GM23338 (cell line): ENCODE results near the gene MGRN1.

Experiments used
- CREB1 ChIP-seq: fragments of 250-450 bp; sonication (Bioruptor Pico); IDR thresholded peaks from 2 replicates; pipeline ENCODE4 v1.5.0; 2020; ENCODE audit warnings: low read depth, mild to moderate bottlenecking, moderate library complexity
- EZH2 ChIP-seq: fragments of 200-600 bp; sonication (generic); IDR thresholded peaks from one replicate; pipeline ENCODE4 v1.8.0; 2017; ENCODE audit warnings: antibody characterized with exemption, mild to moderate bottlenecking, low read depth; ENCODE audit not compliant: unreplicated experiment
- EZH2phosphoT487 ChIP-seq: fragments of 200-600 bp; sonication (generic); IDR thresholded peaks from one replicate; pipeline ENCODE4 v1.8.1; 2018; ENCODE audit warnings: antibody characterized with exemption; ENCODE audit not compliant: unreplicated experiment
- JUNB ChIP-seq: IDR thresholded peaks from one replicate; pipeline ENCODE4 v1.6.1; 2016; ENCODE audit warnings: antibody characterized with exemption; ENCODE audit not compliant: unreplicated experiment
- POLR2AphosphoS5 ChIP-seq: IDR thresholded peaks from 2 replicates; pipeline ENCODE4 v1.6.1; 2016; ENCODE audit warnings: antibody characterized with exemption, low read depth
- TF ChIP-seq, protein P1 (sequence below), 2 experiments: fragments of 200-600 bp in 1 of 2; sonication (generic) in 1 of 2; conservative IDR thresholded peaks; 2 replicates each; pipeline versions ENCODE4 v1.5.1 to v1.6.1; 2016 to 2017; ENCODE audit warnings: antibody characterized with exemption in 2 of 2, low read depth in 2 of 2, mild to moderate bottlenecking in 2 of 2, moderate library complexity in 1 of 2
- TF ChIP-seq, protein P2 (sequence below): IDR thresholded peaks from one replicate; pipeline ENCODE4 v1.6.1; 2018; ENCODE audit warnings: antibody characterized with exemption; ENCODE audit not compliant: unreplicated experiment

DNA sequence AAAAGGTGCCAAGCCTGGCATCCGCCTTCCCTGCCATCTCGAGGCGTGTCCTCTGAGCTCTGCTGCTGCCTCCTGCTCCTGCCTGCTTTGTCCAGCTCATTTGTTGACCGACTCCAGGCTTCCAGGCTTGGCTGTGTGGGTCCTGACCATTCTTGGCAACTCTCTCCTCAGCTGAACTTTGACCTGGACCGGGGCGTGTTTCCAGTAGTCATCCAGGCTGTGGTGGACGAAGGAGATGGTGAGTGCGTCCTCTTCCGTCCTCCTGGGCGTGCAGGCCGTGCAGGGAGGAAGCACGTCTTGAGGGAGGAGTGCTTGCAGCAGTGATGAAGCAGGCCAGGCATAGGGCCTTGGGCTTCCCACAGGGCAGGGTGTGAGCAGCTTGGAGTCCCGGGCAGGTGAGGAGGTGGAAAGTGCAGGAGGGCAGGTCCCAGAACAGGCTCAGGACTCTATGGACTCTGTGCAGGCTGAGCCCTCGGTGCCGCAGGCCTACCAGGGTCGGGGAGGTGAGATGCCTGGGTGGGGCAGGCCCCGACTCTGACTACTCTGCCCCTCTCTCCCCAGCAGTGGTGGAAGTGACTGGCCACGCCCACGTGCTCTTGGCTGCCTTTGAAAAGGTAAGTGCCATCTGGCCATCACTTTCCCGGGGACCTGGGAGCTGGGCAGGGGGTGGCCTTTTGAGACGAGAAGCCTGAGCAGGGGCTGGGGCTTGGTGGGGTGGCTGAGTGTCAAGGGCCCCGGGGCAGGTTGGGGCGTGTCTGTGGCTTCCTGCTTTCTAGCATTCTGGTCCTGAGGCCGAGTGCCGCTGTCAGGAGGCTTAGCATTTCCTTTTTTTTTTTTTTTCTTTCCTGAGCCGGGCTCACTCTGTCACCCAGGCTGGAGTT, 40.2 kb downstream of the MGRN1 start:
- TF ChIP-seq, protein P1, sequence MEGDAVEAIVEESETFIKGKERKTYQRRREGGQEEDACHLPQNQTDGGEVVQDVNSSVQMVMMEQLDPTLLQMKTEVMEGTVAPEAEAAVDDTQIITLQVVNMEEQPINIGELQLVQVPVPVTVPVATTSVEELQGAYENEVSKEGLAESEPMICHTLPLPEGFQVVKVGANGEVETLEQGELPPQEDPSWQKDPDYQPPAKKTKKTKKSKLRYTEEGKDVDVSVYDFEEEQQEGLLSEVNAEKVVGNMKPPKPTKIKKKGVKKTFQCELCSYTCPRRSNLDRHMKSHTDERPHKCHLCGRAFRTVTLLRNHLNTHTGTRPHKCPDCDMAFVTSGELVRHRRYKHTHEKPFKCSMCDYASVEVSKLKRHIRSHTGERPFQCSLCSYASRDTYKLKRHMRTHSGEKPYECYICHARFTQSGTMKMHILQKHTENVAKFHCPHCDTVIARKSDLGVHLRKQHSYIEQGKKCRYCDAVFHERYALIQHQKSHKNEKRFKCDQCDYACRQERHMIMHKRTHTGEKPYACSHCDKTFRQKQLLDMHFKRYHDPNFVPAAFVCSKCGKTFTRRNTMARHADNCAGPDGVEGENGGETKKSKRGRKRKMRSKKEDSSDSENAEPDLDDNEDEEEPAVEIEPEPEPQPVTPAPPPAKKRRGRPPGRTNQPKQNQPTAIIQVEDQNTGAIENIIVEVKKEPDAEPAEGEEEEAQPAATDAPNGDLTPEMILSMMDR (conservative IDR thresholded peaks at IDR 0.05; ENCODE audit: low read depth in 2 of 2): no peak
- TF ChIP-seq POLR2AphosphoS5: no peak
- no peak for TF ChIP-seq EZH2phosphoT487
- no peak for TF ChIP-seq CREB1
- TF ChIP-seq EZH2: no peak
- TF ChIP-seq, protein P2, sequence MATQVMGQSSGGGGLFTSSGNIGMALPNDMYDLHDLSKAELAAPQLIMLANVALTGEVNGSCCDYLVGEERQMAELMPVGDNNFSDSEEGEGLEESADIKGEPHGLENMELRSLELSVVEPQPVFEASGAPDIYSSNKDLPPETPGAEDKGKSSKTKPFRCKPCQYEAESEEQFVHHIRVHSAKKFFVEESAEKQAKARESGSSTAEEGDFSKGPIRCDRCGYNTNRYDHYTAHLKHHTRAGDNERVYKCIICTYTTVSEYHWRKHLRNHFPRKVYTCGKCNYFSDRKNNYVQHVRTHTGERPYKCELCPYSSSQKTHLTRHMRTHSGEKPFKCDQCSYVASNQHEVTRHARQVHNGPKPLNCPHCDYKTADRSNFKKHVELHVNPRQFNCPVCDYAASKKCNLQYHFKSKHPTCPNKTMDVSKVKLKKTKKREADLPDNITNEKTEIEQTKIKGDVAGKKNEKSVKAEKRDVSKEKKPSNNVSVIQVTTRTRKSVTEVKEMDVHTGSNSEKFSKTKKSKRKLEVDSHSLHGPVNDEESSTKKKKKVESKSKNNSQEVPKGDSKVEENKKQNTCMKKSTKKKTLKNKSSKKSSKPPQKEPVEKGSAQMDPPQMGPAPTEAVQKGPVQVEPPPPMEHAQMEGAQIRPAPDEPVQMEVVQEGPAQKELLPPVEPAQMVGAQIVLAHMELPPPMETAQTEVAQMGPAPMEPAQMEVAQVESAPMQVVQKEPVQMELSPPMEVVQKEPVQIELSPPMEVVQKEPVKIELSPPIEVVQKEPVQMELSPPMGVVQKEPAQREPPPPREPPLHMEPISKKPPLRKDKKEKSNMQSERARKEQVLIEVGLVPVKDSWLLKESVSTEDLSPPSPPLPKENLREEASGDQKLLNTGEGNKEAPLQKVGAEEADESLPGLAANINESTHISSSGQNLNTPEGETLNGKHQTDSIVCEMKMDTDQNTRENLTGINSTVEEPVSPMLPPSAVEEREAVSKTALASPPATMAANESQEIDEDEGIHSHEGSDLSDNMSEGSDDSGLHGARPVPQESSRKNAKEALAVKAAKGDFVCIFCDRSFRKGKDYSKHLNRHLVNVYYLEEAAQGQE: no peak
- TF ChIP-seq JUNB: no peak
